OCI-LY1 (cell line): ENCODE measurements around the gene HIPK4.
"Not testable (repeated sequence)": the region's sequence is repeated elsewhere in the genome, so short reads cannot be mapped to it uniquely, and the experiment has no call there.

ENCODE experiments used
- H2AFZ ChIP-seq: fragments of 200-600 bp; sonication (generic), shearing (Covaris generic); 2 replicates; pipeline ENCODE4 v1.6.0; 2014; ENCODE audit warnings: antibody characterized with exemption, mild to moderate bottlenecking, low read length
- H3F3A ChIP-seq: fragments of 200-600 bp; sonication (generic), shearing (Covaris generic); 2 replicates; pipeline ENCODE4 v1.6.0; 2014; ENCODE audit warnings: mild to moderate bottlenecking, antibody characterized with exemption, low read length, moderate library complexity; ENCODE audit not compliant: insufficient read depth
- H3K27ac ChIP-seq: fragments of 200-600 bp; sonication (generic); 2 replicates; pipeline ENCODE4 v1.5.1; 2014; ENCODE audit warnings: low read length, mixed run types, mild to moderate bottlenecking, low read depth; ENCODE audit not compliant: poor library complexity, severe bottlenecking
- H3K27me3 ChIP-seq: fragments of 200-600 bp; sonication (generic); 2 replicates; pipeline ENCODE4 v1.6.0; 2014; ENCODE audit warnings: antibody characterized with exemption, mild to moderate bottlenecking, low read length, moderate library complexity; ENCODE audit not compliant: insufficient read depth
- H3K36me3 ChIP-seq: fragments of 200-600 bp; sonication (generic); 2 replicates; pipeline ENCODE4 v1.6.1; 2014; ENCODE audit warnings: mild to moderate bottlenecking, antibody characterized with exemption, low read length, moderate library complexity, mixed read lengths; ENCODE audit not compliant: insufficient read depth
- H3K4me1 ChIP-seq: fragments of 200-600 bp; sonication (generic); 2 replicates; pipeline ENCODE4 v1.5.1; 2014; ENCODE audit warnings: mild to moderate bottlenecking, low read length, moderate library complexity; ENCODE audit not compliant: insufficient read depth, severe bottlenecking
- H3K4me2 ChIP-seq: fragments of 200-600 bp; sonication (generic), shearing (Covaris generic); 2 replicates; pipeline ENCODE4 v1.6.1; 2014; ENCODE audit warnings: low read length
- H3K4me3 ChIP-seq: fragments of 200-600 bp; sonication (generic); 2 replicates; pipeline ENCODE4 v1.5.1; 2014; ENCODE audit warnings: low read length, low read depth, mild to moderate bottlenecking, mixed read lengths; ENCODE audit not compliant: poor library complexity, severe bottlenecking
- H3K79me2 ChIP-seq: fragments of 200-600 bp; shearing (Covaris generic); 2 replicates; pipeline ENCODE4 v1.6.1; 2016; ENCODE audit warnings: mixed run types, low read length, mixed read lengths; ENCODE audit not compliant: insufficient read depth
- H3K9ac ChIP-seq: fragments of 200-600 bp; sonication (generic), shearing (Covaris generic); 2 replicates; pipeline ENCODE4 v1.6.1; 2014; ENCODE audit warnings: mild to moderate bottlenecking, low read length, mixed read lengths
- H3K9me2 ChIP-seq: fragments of 200-600 bp; sonication (generic), shearing (Covaris generic); 2 replicates; pipeline ENCODE4 v1.6.1; 2014; ENCODE audit warnings: low read depth, mild to moderate bottlenecking, low read length, mixed read lengths
- H3K9me3 ChIP-seq: fragments of 200-600 bp; shearing (Covaris generic); 2 replicates; pipeline ENCODE4 v1.6.1; 2014; ENCODE audit warnings: low read length, mixed read lengths
- H4K20me1 ChIP-seq: fragments of 200-600 bp; sonication (generic), shearing (Covaris generic); 2 replicates; pipeline ENCODE4 v1.6.0; 2016; ENCODE audit warnings: mild to moderate bottlenecking, low read length; ENCODE audit not compliant: insufficient read depth
- CTCF ChIP-seq: fragments of 200-600 bp; sonication (generic), shearing (Covaris generic); IDR thresholded peaks from 2 replicates; pipeline ENCODE4 v1.5.1; 2017; ENCODE audit warnings: mild to moderate bottlenecking, antibody characterized with exemption, low read length, moderate library complexity, mixed read lengths
- EZH2 ChIP-seq: fragments of 200-600 bp; sonication (generic), shearing (Covaris generic); IDR thresholded peaks from 2 replicates; pipeline ENCODE4 v1.8.0; 2017; ENCODE audit warnings: borderline replicate concordance, mixed run types, mild to moderate bottlenecking, antibody characterized with exemption, low read length, moderate library complexity, mixed read lengths

The HIPK4 gene

DNA sequence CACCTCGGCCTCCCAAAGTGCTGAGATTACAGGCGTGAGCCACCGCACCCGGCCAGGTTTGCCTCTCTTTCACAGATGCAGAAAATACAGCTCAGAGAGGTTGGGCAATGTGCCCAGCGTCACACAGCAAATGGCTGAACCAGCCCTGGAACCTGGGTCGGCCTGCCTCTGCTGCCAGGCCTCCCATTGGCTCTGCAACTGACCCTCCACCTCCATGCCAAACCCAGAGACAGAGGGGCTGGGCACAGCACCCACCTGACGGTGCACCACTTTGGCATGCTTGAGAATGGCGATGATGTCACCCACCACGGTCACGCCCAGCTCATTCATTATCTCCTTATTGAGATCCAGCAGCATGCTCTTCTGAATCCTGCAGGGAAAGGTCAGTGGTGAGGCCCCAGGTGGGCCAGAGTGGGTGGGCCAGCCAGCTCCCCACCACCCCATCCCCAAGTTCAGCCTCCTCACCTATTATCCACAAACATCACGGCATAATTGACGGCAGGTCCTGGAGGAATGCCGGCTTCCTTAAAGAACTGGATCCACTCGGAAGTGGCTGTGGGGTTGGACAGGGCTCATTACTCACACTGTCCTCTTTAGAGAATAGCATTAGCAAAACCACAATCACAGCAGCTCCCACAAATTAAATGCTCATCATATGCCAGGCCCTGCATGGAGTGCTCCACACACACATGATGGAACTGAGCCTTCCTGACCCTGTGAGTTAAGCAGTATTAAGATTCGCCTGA lies 54.0 kb downstream of the HIPK4 start:
- Histone ChIP-seq H3K9me3 (no peaks in the 10 kb centered on the region), H2AFZ (no peak overlapping the region), H3K9me2 (no peaks in the 10 kb centered on the region), H3K4me3 (no peak overlapping the region), H3K27ac (no peak overlapping the region), H3F3A (no peaks in the 10 kb centered on the region), H3K79me2 (peaks cover 8% of the 10 kb centered on the region; the same call in 1 of the 2 replicates), H3K36me3 (peaks cover 68% of the 10 kb centered on the region), H3K4me2 (no peak overlapping the region), H4K20me1 (no peaks in the 10 kb centered on the region), H3K9ac (no peak overlapping the region), H3K27me3 (no peaks in the 10 kb centered on the region), H3K4me1 (no peaks in the 10 kb centered on the region)
- TF ChIP-seq CTCF (no peak), EZH2 (no peak)

- H3K4me1 ChIP-seq, result no peaks in the 10 kb centered on the region
- H3K36me3 ChIP-seq, result peaks cover 73% of the 10 kb centered on the region
- no peak overlapping the region for H3K27ac ChIP-seq
- H4K20me1 ChIP-seq, result no peaks in the 10 kb centered on the region
- no peak for TF ChIP-seq EZH2
- TF ChIP-seq CTCF, result no peak
- peaks cover 8% of the 10 kb centered on the region; the same call in 1 of the 2 replicates for H3K79me2 ChIP-seq
- no peaks in the 10 kb centered on the region for H3F3A ChIP-seq
- H3K9me3 ChIP-seq, result no peaks in the 10 kb centered on the region
- no peaks in the 10 kb centered on the region for H3K9me2 ChIP-seq
- H3K4me2 ChIP-seq, result no peak overlapping the region
- no peak overlapping the region for H2AFZ ChIP-seq
- H3K4me3 ChIP-seq, result no peak overlapping the region
- no peaks in the 10 kb centered on the region for H3K27me3 ChIP-seq
- H3K9ac ChIP-seq, result no peak overlapping the region
These were observed 54.9 kb downstream of the HIPK4 start for GRCh38 chr19:40335101-40335500.

DNA sequence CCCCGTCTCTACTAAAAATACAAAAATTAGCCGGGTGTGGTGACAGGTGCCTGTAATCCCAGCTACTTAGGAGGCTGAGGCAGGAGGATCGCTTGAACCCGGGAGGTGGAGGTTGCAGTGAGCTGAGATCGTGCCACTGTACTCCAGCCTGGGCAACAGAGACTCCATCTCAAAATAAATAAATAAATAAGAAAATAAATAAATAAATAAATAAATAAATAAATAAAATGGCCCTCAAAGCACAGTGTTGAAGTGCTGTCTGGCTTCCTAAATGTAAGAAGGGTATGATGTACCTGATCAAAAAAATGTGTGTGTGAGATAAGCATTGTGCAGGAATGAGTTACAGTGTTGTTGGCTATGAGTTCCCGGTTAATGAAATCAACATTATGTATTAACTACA lies 56.9 kb downstream of the HIPK4 start:
- H3K36me3 ChIP-seq, result peaks cover 78% of the 10 kb centered on the region
- H3K79me2 ChIP-seq, H3K4me1 ChIP-seq, H3K9me2 ChIP-seq, H3F3A ChIP-seq, H4K20me1 ChIP-seq, H3K9ac ChIP-seq, H3K4me2 ChIP-seq, H3K4me3 ChIP-seq, H2AFZ ChIP-seq, H3K27me3 ChIP-seq, H3K27ac ChIP-seq, H3K9me3 ChIP-seq: not testable (repeated sequence)

DNA sequence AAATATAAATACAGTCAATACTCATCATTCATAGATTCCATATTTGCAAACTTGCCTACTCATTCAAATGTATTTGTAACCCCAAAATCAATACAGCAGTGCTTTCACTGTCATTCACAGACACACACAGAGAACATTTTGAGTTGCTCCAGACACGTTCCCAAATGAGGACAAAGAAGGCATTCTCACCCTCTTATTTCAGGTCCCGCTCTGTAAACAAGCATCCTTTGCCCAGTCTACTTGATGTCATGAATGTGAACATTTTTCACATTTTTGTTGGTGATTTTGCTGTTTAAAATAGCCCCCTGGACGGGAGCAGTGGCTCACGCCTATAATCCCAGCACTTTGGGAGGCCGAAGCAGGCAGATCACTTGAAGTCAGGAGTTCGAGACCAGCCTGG lies 57.3 kb downstream of the HIPK4 start:
- H3K9ac ChIP-seq, result no peak overlapping the region
- no peaks in the 10 kb centered on the region for H3F3A ChIP-seq
- H3K36me3 ChIP-seq, result peaks cover 79% of the 10 kb centered on the region
- no peak overlapping the region for H3K4me2 ChIP-seq
- no peak overlapping the region for H2AFZ ChIP-seq
- no peaks in the 10 kb centered on the region for H3K79me2 ChIP-seq
- no peaks in the 10 kb centered on the region for H3K27me3 ChIP-seq
- TF ChIP-seq EZH2 (no peak), CTCF (no peak)
- H3K9me2 ChIP-seq, result no peaks in the 10 kb centered on the region
- H3K4me3 ChIP-seq, result no peak overlapping the region
- H4K20me1 ChIP-seq, result no peaks in the 10 kb centered on the region
- H3K9me3 ChIP-seq, result no peaks in the 10 kb centered on the region
- H3K27ac ChIP-seq, result no peak overlapping the region
- H3K4me1 ChIP-seq, result no peaks in the 10 kb centered on the region
